HG03565 (cell line): Measurements from ENCODE around the gene TNFRSF8.

Experiments
- ATAC-seq: cut with Tn5 transposase; IDR thresholded peaks from one replicate; pipeline ENCODE4 v1.9.1; 2021; ENCODE audit warnings: mild to moderate bottlenecking, moderate library complexity; ENCODE audit not compliant: unreplicated experiment

The TNFRSF8 gene

GRCh38 chr1:12171206-12172041, 108.3 kb downstream of the TNFRSF8 start:
- ATAC-seq = no peak

GRCh38 chr1:12172042-12172851, 109.1 kb downstream of the TNFRSF8 start:
- ATAC-seq = no peak

GRCh38 chr1:12173041-12173509, 110.0 kb downstream of the TNFRSF8 start:
- no peak for ATAC-seq

- no peak for ATAC-seq
These were observed 110.6 kb downstream of the TNFRSF8 start for GRCh38 chr1:12173631-12174121.

GRCh38 chr1:12174924-12175810, 112.1 kb downstream of the TNFRSF8 start:
- no peak for ATAC-seq

GRCh38 chr1:12176298-12177118, 113.4 kb downstream of the TNFRSF8 start:
- no peak for ATAC-seq

GRCh38 chr1:12177156-12177998, 114.3 kb downstream of the TNFRSF8 start:
- ATAC-seq = no peak

GRCh38 chr1:12177999-12178441, 114.9 kb downstream of the TNFRSF8 start:
- ATAC-seq = no peak

GRCh38 chr1:12178511-12178910, 115.4 kb downstream of the TNFRSF8 start:
- no peak for ATAC-seq

GRCh38 chr1:12179111-12179519, 116.0 kb downstream of the TNFRSF8 start:
- no peak for ATAC-seq

GRCh38 chr1:12179676-12180075, 116.6 kb downstream of the TNFRSF8 start:
- ATAC-seq = no peak

GRCh38 chr1:12180315-12180714, 117.2 kb downstream of the TNFRSF8 start:
- no peak for ATAC-seq

- no peak for ATAC-seq
These were observed 117.8 kb downstream of the TNFRSF8 start for GRCh38 chr1:12180903-12181302.

- ATAC-seq = no peak
These were observed 118.5 kb downstream of the TNFRSF8 start for GRCh38 chr1:12181568-12181967.

GRCh38 chr1:12182410-12182984, 119.4 kb downstream of the TNFRSF8 start:
- ATAC-seq = no peak

GRCh38 chr1:12183095-12183794, 120.1 kb downstream of the TNFRSF8 start:
- no peak for ATAC-seq

- ATAC-seq = no peak
These were observed 121.0 kb downstream of the TNFRSF8 start for GRCh38 chr1:12184008-12184681.
